MM.1S (cell line): ENCODE measurements around the gene SULF2.
A peak's percentile ranks its signal among the peaks of the same experiment; 100 is the strongest.

Experiments used
- DNase-seq: peaks from one replicate; pipeline ENCODE4 v3.0.0-alpha.2; 2015
- H2AFZ ChIP-seq: fragments of 300-600 bp; sonication (generic); 2 replicates; pipeline ENCODE4 v1.6.0; 2016; ENCODE audit warnings: antibody characterized with exemption, low read length
- H3F3A ChIP-seq: fragments of 300-600 bp; sonication (generic); 2 replicates; pipeline ENCODE4 v1.6.1; 2016; ENCODE audit warnings: mild to moderate bottlenecking, antibody characterized with exemption, low read length, moderate library complexity, mixed read lengths; ENCODE audit not compliant: insufficient read depth
- H3K27ac ChIP-seq: fragments of 300-600 bp; sonication (generic); 2 replicates; pipeline ENCODE4 v1.5.1; 2016; ENCODE audit warnings: mild to moderate bottlenecking, low read length
- H3K27me3 ChIP-seq: fragments of 300-600 bp; sonication (generic); replicated peaks from 2 replicates; pipeline ENCODE4 v1.6.0; 2016; ENCODE audit warnings: low read length; ENCODE audit not compliant: insufficient read depth
- H3K36me3 ChIP-seq: fragments of 300-600 bp; sonication (generic); replicated peaks from 2 replicates; pipeline ENCODE4 v1.6.1; 2016; ENCODE audit warnings: mild to moderate bottlenecking, low read length, mixed read lengths; ENCODE audit not compliant: insufficient read depth
- H3K4me1 ChIP-seq: fragments of 300-600 bp; sonication (generic); 2 replicates; pipeline ENCODE4 v1.6.1; 2016; ENCODE audit warnings: low read length, mixed read lengths
- H3K4me2 ChIP-seq: fragments of 300-600 bp; sonication (generic); 2 replicates; pipeline ENCODE4 v1.6.0; 2016; ENCODE audit warnings: low read depth, low read length
- H3K4me3 ChIP-seq: fragments of 300-600 bp; sonication (generic); 2 replicates; pipeline ENCODE4 v1.5.1; 2016; ENCODE audit warnings: low read length, mixed read lengths
- H3K79me2 ChIP-seq: fragments of 300-600 bp; sonication (generic); 2 replicates; pipeline ENCODE4 v1.6.1; 2016; ENCODE audit warnings: mixed run types, low read length, mixed read lengths
- H3K9ac ChIP-seq: fragments of 300-600 bp; sonication (generic); 2 replicates; pipeline ENCODE4 v1.6.1; 2016; ENCODE audit warnings: low read length, mixed read lengths
- H3K9me2 ChIP-seq: fragments of 300-600 bp; sonication (generic); replicated peaks from 2 replicates; pipeline ENCODE4 v1.6.1; 2016; ENCODE audit warnings: mild to moderate bottlenecking, low read length, mixed read lengths; ENCODE audit not compliant: insufficient read depth
- H3K9me3 ChIP-seq: fragments of 300-600 bp; sonication (generic); replicated peaks from 2 replicates; pipeline ENCODE4 v1.6.1; 2016; ENCODE audit warnings: mild to moderate bottlenecking, low read length, mixed read lengths; ENCODE audit not compliant: insufficient read depth
- H4K20me1 ChIP-seq: fragments of 300-600 bp; sonication (generic); 2 replicates; pipeline ENCODE4 v1.6.1; 2016; ENCODE audit warnings: mild to moderate bottlenecking, low read length, moderate library complexity, mixed read lengths; ENCODE audit not compliant: insufficient read depth
- EZH2 ChIP-seq: fragments of 300-600 bp; sonication (generic); optimal IDR thresholded peaks from 2 replicates; pipeline ENCODE3; 2017; ENCODE audit warnings: low read depth, mild to moderate bottlenecking, antibody characterized with exemption, low read length, mixed read lengths
- EZH2phosphoT487 ChIP-seq: fragments of 300-600 bp; sonication (generic); IDR thresholded peaks from 2 replicates; pipeline ENCODE4 v1.6.1; 2018; ENCODE audit warnings: antibody characterized with exemption, low read length
- TF ChIP-seq, protein P1 (sequence below): fragments of 300-600 bp; sonication (generic); IDR thresholded peaks from 2 replicates; pipeline ENCODE4 v1.5.1; 2016; ENCODE audit warnings: antibody characterized with exemption, low read length, mixed read lengths

The SULF2 gene

DNA sequence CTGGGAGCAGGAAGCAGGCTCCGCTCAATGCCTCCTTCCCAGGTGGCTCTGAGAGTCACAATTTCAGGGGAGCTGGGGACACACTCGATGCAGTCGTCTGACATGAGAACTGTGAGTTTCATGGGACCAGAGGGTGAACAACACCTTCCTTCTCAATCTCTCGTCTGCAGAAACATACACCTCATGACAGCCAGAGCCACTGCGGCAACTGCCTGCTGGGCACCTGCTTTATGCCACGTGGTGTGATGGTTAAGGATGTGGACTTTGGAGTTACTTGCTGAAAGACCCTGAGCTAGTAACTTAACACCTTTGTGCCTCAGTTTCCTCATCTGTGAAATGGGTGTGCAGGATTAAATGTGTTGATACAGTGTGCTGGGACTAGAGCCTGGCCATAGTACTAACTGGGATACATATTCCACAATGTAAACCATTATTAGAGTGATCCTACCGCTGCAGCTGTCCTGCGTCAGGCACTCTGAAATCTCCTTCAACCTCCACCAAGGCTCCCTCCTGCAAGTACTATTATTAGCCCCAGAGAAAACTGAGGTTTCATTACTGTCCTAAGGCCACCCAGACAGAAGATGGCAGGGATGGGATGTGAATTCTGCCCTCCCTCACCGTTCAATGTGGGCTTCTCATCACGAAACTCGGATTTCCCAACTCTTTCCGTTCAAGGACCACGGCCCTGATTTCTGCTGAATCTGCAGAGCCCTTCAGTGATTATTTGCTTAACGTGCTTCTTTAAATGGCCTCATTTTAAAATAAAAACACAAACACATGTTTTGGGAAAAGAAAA is 24.4 kb downstream of the SULF2 start:
- peak; percentile 57 for DNase-seq
- H4K20me1 ChIP-seq, result no peaks in the 10 kb centered on the region
- H3K79me2 ChIP-seq, result peaks cover 73% of the 10 kb centered on the region
- peak overlapping the region; percentile 46 for H3K9ac ChIP-seq
- peak overlapping the region; percentile 100 for H3K27ac ChIP-seq
- H3K9me3 ChIP-seq, result no peaks in the 10 kb centered on the region
- TF ChIP-seq, protein P1, sequence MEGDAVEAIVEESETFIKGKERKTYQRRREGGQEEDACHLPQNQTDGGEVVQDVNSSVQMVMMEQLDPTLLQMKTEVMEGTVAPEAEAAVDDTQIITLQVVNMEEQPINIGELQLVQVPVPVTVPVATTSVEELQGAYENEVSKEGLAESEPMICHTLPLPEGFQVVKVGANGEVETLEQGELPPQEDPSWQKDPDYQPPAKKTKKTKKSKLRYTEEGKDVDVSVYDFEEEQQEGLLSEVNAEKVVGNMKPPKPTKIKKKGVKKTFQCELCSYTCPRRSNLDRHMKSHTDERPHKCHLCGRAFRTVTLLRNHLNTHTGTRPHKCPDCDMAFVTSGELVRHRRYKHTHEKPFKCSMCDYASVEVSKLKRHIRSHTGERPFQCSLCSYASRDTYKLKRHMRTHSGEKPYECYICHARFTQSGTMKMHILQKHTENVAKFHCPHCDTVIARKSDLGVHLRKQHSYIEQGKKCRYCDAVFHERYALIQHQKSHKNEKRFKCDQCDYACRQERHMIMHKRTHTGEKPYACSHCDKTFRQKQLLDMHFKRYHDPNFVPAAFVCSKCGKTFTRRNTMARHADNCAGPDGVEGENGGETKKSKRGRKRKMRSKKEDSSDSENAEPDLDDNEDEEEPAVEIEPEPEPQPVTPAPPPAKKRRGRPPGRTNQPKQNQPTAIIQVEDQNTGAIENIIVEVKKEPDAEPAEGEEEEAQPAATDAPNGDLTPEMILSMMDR, result no peak
- TF ChIP-seq EZH2 (no peak), EZH2phosphoT487 (no peak)
- no peaks in the 10 kb centered on the region for H3K27me3 ChIP-seq
- peaks cover 77% of the 10 kb centered on the region for H3K4me1 ChIP-seq
- H3K4me2 ChIP-seq, result peak overlapping the region; percentile 79
- peak overlapping the region; percentile 30 for H3K4me3 ChIP-seq
- peaks cover 8% of the 10 kb centered on the region for H3K36me3 ChIP-seq
- H3F3A ChIP-seq, result peaks cover 77% of the 10 kb centered on the region
- H3K9me2 ChIP-seq, result no peaks in the 10 kb centered on the region
- no peak overlapping the region for H2AFZ ChIP-seq

DNA sequence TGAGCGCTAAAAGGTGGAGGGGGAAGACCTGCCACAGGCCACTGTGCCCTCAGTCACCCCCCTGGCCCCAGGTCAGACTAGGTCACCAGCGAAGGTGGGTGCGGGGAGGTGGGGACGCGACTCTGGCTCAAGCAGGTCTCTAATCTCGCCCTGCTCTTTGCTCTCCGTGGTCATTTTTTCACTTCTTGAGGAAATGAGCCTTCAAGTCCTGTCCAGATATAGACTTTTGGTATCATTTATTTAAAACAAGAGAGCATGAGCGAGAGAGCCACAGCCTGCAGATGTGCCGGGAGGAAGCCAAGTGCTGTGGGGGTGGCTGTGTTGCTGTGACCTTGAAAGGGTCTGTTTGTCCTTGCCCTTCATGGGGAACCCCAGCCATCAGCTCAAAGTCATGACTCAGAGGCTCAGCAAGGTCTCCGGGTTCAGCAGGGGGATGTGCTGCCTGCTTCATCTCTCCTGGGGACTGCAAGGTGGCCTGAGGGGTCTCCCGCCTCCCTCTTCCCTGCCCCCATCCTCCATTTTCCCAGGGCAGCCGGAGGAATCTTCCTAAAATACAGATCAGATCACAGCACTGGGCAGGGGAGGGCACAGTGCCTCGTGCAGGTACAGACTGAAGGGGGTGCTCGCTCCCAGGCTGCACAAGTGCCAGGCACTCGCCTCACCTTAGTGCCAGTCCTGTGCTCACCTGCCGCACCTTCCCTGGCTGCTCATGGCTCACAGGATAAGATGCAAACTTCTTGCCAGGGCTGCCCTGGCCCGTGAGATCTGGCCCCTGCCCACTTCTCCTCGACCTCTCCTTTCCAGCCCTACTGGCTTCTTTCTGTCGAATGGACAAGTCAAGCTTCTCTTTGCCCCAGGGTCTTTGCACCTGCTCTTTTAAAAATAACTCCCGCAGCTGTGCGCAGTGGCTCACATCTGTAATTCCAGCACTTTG is 26.5 kb downstream of the SULF2 start:
- Histone ChIP-seq H3K36me3 (peaks cover 16% of the 10 kb centered on the region), H3K9ac (peak overlapping the region; percentile 84), H3K27me3 (no peaks in the 10 kb centered on the region), H3K27ac (peak overlapping the region; percentile 100), H3K4me1 (peaks cover 62% of the 10 kb centered on the region), H3K9me3 (no peaks in the 10 kb centered on the region), H2AFZ (peak overlapping the region; percentile 42; the same call in 1 of the 2 replicates), H3K4me2 (peak overlapping the region; percentile 79), H3K4me3 (peak overlapping the region; percentile 18; the same call in 1 of the 2 replicates), H3F3A (peaks cover 64% of the 10 kb centered on the region), H4K20me1 (no peaks in the 10 kb centered on the region), H3K79me2 (peaks cover 73% of the 10 kb centered on the region), H3K9me2 (no peaks in the 10 kb centered on the region)
- peak; percentile 93 for DNase-seq
- TF ChIP-seq, protein P1, result peak; percentile 75
- no peak for TF ChIP-seq EZH2

DNA sequence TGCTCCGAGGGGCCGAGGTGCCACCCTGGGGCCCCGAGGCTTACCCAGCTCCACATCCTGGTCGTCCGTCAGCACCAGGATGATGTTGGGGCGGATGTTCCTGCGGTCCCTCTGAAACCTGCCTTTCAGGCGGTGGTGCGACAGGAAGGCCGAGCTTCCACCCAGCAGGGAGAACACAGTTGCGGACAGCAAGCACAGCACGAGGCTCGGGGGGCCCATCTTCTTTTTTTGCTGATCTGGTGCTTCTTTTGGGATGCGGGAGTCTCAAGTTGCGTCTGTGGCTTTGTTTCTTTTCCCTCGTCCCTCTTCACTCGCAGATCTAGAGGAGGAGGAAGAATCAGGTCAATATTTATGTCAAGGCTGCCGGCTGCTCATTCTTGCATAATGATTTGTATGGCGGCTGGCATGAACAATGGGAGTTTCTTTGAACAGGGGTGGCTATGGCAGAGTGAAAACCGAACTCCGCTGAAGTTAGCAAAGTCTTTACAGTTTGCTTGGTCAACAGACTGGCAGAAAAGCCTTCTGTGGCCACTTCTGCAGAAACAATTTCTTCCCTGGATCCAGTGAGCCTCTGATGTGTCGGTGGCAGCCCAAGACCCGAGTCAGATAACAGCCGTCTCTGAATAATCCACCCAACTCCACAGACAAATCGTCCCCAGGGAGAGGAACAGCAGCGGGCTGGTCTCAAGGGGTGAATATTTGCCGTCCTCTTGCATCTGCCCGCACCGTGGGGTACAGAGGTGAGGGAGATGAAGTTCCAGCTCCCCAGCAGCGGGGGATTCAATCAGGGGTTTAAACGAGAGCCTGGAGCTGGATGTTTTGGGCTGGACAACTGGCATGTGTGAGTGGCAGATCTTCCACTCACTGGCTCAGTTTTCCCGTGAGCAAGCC is 27.9 kb downstream of the SULF2 start:
- peaks cover 72% of the 10 kb centered on the region for H3K79me2 ChIP-seq
- no peak for DNase-seq
- no peaks in the 10 kb centered on the region for H3K9me3 ChIP-seq
- H3K27me3 ChIP-seq, result no peaks in the 10 kb centered on the region
- H3K27ac ChIP-seq, result peak overlapping the region; percentile 100; the same call in 1 of the 2 replicates
- H3K9ac ChIP-seq, result peak overlapping the region; percentile 84; the same call in 1 of the 2 replicates
- H3K4me3 ChIP-seq, result no peak overlapping the region
- H3K9me2 ChIP-seq, result no peaks in the 10 kb centered on the region
- no peak overlapping the region for H2AFZ ChIP-seq
- peaks cover 18% of the 10 kb centered on the region for H3K36me3 ChIP-seq
- H3K4me2 ChIP-seq, result peak overlapping the region; percentile 79; the same call in 1 of the 2 replicates
- H3K4me1 ChIP-seq, result peaks cover 48% of the 10 kb centered on the region
- H4K20me1 ChIP-seq, result no peaks in the 10 kb centered on the region
- TF ChIP-seq EZH2 (no peak), EZH2phosphoT487 (no peak)
- TF ChIP-seq, protein P1, result no peak
- peaks cover 50% of the 10 kb centered on the region for H3F3A ChIP-seq
